Measurements from ENCODE around the gene PRAMEF15.
A peak's percentile ranks its signal among the peaks of the same experiment; 100 is the strongest.
"Not testable (repeated sequence)": the region's sequence is repeated elsewhere in the genome, so short reads cannot be mapped to it uniquely, and the experiment has no call there.

Gene PRAMEF15

GRCh38 chr1:13315281-13315680, at the start of gene PRAMEF15:
PRAMEF15 (plus strand) TSS chr1:13315581; CDS start chr1:13318408, 2,827 bp downstream.
- DNase-seq, result not testable (repeated sequence)

DNA sequence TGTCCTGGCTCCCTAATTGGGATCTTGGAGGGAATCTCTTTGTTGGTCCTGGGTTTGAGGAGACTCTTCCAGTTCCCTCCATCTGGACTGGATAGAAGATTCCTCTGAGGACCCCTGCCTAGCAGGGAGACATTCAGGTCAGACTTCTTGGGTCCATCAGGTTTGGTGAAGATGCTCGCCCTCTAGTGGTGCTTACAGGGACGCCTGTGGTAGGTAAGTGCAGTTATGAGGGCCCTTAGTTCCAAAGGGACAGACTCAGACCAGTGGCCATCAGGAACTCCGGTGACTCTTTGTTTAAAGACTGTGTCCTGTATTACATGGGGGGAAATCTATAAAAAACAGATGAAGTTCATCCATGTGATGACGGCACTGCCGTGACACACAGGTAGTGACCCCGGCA, 38.4 kb upstream of the PRAMEF15 start:
- DNase-seq, result not testable (repeated sequence)

DNA sequence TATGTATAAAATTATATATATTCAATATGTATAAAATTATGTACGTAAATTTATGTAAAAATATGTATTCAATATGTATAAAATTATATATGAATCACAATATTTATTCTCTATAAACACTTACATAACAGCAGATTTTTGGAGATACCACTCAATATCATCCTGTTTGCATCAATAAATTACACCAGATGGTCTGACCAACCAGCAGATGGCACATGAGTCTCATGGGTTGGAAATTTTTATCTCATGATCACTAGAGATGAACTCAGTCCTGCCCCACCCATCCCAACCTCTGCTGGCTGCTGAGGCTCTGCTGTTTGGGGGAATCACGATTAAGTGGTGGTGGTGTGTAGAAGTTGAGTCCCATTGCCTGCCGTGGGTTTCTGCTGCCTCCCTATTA, 35.8 kb upstream of the PRAMEF15 start:
- DNase-seq, result not testable (repeated sequence)

DNA sequence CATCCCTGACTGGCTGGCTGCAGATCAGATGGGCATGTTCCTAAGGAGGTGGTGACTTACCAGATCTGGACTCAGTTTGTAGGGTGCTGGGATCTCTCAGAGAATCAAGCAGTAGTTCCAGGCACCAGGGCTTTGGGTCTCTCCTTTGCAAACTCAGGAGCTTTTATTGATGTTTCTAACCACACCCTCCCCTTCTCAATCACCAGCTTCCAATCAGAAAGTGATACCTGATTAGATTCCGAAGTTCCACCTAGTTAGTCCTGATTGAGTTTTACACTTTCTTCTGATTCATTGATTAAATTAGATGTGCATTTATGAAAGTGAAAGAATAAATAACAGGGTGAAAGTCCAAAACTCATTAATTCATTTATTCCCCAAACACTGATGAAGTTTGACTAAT, 30.3 kb upstream of the PRAMEF15 start, which contains the start of gene PRAMEF8:
PRAMEF8 (minus strand) TSS at position 101 of the 400 bp plus-strand sequence. CDS start 1,046 bp downstream, outside the sequence.
- not testable (repeated sequence) for DNase-seq

DNA sequence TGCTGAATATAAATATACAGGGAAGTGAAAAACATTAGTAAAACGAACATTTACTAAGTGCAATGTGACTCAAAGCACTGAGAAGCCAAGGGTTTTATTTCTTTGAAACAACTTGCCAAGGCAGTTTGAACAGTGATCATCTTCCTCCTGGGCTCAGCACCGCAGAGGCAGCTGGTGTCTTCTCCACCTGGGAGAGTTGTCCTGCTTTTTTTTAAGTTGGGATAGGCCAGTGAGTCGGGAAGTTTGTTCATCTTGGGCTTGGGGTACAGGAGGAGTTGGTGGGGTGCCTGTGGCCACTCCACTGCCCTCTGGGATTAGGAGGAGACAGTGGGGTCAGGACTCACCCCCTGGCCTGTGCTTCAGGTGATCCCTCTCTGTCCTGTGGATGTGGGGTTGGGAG, 26.4 kb upstream of the PRAMEF15 start:
- not testable (repeated sequence) for DNase-seq

DNA sequence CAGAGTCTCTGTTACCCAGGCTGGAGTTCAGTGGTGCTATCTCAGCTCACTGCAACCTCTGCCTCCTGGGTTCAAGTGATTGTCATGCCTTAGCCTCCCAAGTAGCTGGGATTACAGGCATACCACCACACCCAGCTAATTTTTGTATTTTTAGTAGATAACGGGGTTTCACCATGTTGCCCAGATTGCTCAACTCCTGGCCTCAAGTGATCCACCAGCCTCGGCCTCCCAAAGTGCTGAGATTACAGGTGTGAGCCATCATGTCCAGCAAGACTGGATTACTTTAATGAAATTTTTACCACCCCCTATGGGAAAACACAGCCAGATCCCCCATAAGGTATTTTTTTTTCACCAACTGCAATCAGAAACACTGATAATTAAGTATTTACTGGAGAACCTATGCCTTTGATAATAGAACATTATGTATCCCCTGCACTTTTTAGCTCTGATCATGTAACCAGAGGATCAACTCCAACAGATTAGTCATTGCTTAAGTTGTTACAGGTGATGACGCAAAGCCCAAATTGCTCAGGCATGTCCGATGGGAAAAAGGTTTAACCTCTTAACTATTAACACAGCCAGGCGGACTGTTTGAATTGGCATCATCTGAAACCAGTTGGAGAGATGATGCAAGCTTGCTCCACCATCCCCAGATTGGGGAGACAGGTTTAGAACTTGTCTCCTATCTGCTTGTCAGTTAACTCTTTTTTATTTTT, 18.0 kb upstream of the PRAMEF15 start:
- not testable (repeated sequence) for DNase-seq

DNA sequence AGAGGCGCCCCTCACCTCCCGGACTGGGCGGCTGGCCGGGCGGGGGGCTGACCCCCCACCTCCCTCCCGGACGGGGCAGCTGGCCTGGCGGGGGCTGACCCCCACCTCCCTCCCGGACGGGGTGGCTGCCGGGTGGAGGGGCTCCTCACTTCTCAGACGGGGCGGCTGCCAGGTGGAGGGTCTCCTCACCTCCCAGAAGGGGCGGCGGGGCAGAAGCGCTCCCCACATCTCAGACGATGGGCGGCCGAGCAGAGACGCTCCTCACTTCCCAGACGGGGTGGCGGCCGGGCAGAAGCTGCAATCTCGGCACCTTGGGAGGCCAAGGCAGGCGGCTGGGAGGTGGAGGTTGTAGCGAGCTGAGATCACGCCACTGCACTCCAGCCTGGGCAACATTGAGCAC, 16.7 kb upstream of the PRAMEF15 start:
- not testable (repeated sequence) for DNase-seq

DNA sequence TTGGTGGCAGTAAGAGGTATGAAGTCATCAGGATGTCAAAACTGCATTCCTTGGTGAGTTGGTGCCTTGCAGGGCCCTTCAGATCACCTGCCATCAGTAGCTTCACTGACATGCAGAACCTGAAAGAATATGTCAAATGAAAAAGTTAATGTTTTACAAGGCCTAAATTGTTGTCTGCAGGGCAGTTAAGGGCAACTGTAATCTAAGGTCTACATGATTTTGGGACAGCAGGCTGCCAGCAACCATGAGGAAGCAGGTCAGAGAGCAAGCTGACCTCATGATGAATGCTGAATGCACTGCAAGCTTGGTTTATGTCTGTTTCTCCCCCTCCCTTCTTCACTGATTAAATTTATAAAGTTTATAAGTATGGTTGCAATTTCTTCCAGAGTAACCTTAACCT, 13.2 kb upstream of the PRAMEF15 start:
- not testable (repeated sequence) for DNase-seq

DNA sequence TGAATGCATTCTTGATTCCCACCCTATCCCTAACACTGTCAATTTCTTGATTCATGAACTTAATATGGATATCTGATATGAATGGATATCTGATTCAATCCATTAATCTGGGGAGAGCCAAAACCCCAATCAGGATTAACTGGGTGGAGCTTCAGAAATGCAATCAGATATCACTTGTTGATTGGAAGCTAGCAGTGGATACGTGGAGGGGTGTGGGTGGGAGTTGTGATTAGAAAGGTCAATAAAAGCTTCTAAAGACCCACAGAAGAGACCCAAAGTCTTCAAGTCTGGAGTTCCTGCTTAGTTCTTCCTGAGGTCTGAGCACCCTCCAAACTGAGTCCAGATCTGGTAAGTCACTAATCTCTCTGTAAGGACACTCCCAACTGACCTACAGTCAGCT, 12.1 kb upstream of the PRAMEF15 start, which contains the start of gene PRAMEF33:
PRAMEF33 (plus strand) TSS at position 301 of the 400 bp plus-strand sequence. CDS start 2,416 bp downstream, outside the sequence.
- not testable (repeated sequence) for DNase-seq

GRCh38 chr1:13342496-13342895, 27.1 kb downstream of the PRAMEF15 start:
- DNase-seq, result not testable (repeated sequence)

DNA sequence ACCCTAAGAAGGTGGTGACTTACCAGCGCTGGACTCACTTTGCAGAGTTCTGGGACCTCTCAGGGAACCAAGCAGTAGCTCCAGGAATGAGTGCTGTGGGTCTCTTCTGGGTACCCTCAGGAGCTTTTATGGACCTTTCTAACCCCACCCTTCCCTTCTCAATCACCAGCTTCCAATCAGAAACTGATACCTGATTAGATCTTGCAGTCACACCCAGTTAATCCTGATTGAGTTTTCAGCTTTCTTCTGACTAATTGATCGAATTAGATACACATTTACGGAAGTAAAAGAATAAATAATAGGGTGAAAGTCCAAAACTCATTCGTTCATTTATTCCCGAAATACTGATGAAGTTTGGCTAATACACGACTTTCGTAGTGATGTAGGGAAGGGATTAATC, 31.7 kb downstream of the PRAMEF15 start, which contains the start of gene PRAMEF14:
PRAMEF14 (minus strand) TSS at position 101 of the 400 bp plus-strand sequence. CDS start 1,820 bp downstream, outside the sequence.
- not testable (repeated sequence) for DNase-seq

- DNase-seq, result not testable (repeated sequence)
Observed at GRCh38 chr1:13353476-13353875, 38.1 kb downstream of the PRAMEF15 start.

GRCh38 chr1:13354475-13354874, 39.1 kb downstream of the PRAMEF15 start:
- DNase-seq, result not testable (repeated sequence)

DNA sequence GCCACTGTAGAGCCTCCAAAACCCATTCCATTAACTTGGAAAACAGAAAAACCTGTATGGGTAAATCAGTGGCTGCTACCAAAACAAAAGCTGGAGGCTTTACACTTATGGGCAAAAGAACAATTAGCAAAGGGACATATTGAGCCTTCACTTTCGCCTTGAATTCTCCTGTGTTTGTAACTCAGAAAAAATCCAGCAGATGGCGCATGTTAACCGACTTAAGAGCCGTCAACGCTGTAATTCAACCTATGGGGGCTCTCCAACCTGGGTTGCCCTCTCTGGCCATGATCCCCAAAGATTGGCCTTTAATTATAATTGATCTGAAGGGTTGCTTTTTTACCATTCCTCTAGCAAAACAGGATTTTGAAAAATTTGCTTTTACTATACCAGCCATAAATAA, 41.4 kb downstream of the PRAMEF15 start:
- DNase-seq, result peak; percentile 49

DNA sequence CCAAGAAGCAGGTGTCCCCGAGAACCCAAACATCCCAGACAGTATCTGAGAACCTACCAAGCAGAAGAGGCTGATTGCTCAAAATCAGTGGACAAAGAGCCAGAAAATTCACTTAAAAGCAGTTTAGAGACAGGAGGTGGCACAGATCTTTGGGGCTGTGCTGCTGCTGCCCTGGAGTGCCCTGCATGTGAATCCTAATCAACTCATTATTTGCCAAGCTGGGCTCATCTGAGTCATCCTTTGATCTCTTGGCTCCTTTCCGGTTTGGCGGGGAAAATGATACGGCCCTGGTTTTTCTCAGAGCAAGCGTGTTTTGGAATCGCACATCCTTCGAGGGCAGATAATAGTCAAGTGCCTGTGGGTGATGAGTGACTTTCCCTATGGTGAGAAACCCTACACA, 47.0 kb downstream of the PRAMEF15 start:
- not testable (repeated sequence) for DNase-seq

DNA sequence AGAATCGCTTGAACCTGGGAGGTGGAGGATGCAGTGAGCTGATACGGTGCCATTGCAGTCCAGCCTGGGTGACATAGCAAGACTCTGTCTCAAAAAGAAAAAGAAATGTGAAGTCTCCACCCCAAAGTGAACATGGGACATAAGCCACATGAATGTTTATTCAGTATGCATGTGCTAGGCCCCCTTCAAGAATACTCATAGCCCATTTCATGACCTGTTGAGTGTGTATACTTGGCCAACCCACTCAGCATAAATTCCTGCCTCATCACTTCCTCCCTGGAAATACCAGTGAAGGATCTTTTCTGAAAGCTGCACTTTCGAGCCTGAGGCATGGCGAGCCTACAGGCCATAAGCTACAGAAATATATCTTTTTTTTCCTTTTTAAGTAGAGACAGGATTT, 49.5 kb downstream of the PRAMEF15 start:
- DNase-seq, result not testable (repeated sequence)

- DNase-seq, result not testable (repeated sequence)
Observed at GRCh38 chr1:13366536-13366935, 51.2 kb downstream of the PRAMEF15 start.

- DNase-seq, result not testable (repeated sequence)
Observed at GRCh38 chr1:13368544-13368943, 53.2 kb downstream of the PRAMEF15 start.
